Esophagus squamous epithelium (tissue), 5 donors: Measurements from ENCODE around the gene TBX15. TPM values are rescaled to one million over a fixed set of nuclear protein-coding genes. Genes with fewer than 3 reads are reported as not detected.

Source experiments
- DNase-seq: peaks from one replicate; lab custom pipeline; 2025; lab: John Stamatoyannopoulos, UW
- H3K27ac ChIP-seq, 4 donors: fragments of 200-600 bp; sonication (generic); one replicate each; pipeline ENCODE4 v1.5.1; 2016 to 2019; ENCODE audit warnings: mild to moderate bottlenecking in 1 of 4
- H3K27me3 ChIP-seq, 4 donors: fragments of 200-600 bp; sonication (generic); 1 replicate in 3 of 4; 2 replicates in 1 of 4; pipeline versions ENCODE4 v1.5.1 to v1.6.0; 2017 to 2021; ENCODE audit warnings: antibody characterized with exemption in 1 of 4
- H3K36me3 ChIP-seq, 3 donors: fragments of 200-600 bp; sonication (generic); one replicate each; pipeline ENCODE4 v1.5.1; 2016 to 2019
- H3K4me1 ChIP-seq, 3 donors: fragments of 200-600 bp; sonication (generic); one replicate each; pipeline ENCODE4 v1.5.1; 2017 to 2019
- H3K4me3 ChIP-seq, 4 donors: fragments of 200-600 bp; sonication (generic); 1 replicate in 3 of 4; 2 replicates in 1 of 4; pipeline ENCODE4 v1.5.1; 2016 to 2019; ENCODE audit warnings: mild to moderate bottlenecking in 2 of 4, moderate library complexity in 1 of 4
- H3K9me3 ChIP-seq, 3 donors: fragments of 200-600 bp; sonication (generic); one replicate each; pipeline ENCODE4 v1.5.1; 2016 to 2019
- POLR2A ChIP-seq, 4 donors: fragments of 450-650 bp; IDR thresholded peaks; one replicate each; pipeline ENCODE4 v1.6.1; 2017; ENCODE audit warnings: antibody characterized with exemption in 4 of 4, mild to moderate bottlenecking in 4 of 4, moderate library complexity in 3 of 4
- whole genome bisulfite sequencing, 2 donors: methylation state at CpG; one replicate each; pipeline ENCODE4 v1.1.5; 2018; 5-methylcytosine and 5-hydroxymethylcytosine counted together
- intact Hi-C: fragments of 100-400 bp; cut with DNase I; formaldehyde crosslinking; loops from one replicate; pipeline ENCODE4 v1.15.0; 2022
- total RNA-seq, 4 donors: library from RNA; depleted of rRNA; stranded (reverse); fragments of >200 nt; gene quantifications; one replicate each; pipeline ENCODE4 v1.1.0, GENCODE V29; 2016
- TF ChIP-seq, protein P1 (sequence below), 6 experiments: fragments of 450-650 bp in 4 of 6; fragments of 200-600 bp in 2 of 6; sonication (generic) in 2 of 6; IDR thresholded peaks; one replicate each; pipeline ENCODE4 v1.5.1; 2016 to 2019; ENCODE audit warnings: antibody characterized with exemption in 6 of 6, mild to moderate bottlenecking in 4 of 6, moderate library complexity in 4 of 6
- donor health status: DM: yes; HTN: yes; CAD: no.

The TBX15 gene
- total RNA-seq, 4 donors from 2014 or later: 0.15 to 0.19 TPM; not detected in 2

DNA sequence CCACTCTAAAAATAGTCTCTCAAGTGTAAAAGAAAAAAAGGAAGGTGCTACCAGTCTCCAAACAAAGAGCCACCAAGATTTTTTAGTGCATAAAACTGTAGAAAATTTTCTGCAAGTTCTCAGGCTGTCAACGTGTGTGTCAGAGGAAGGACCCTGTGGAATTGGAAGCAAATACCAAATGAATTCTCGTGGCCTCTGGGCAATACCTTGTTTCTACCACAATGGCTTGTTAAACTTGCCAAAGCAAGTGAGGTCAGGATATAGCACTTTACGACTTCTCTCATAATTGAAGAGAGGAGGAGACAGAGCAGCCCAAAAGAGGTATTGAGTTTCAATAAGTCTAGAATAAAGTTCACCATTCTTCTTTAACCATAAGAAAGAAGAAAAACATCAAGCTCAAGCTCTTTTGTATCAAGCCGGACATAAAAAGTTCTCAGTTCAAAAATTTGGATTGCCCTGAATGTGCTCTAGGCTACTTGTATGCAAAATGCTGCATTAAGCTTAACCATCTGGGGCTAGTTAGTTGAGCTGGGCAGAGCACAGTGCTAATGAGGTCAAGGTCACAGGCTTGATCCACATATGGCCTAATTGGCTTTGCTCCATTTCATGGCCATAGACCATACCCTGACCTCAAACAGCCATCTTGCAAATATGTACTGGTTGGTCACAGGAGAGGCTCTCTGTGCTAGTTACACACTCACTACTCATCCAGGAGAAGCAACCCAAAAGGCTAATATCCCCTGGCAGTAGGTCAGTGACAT, 60.5 kb downstream of the TBX15 start:
- Histone ChIP-seq H3K36me3 (no peaks in the 10 kb centered on the region), H3K9me3 (no peaks in the 10 kb centered on the region), H3K4me3 (no peak overlapping the region), H3K27me3 (peaks cover 0 to 67% (median 0%) of the 10 kb centered on the region in 4 donors), H3K27ac (no peak overlapping the region), H3K4me1 (no peaks in the 10 kb centered on the region)
- DNase-seq: no peak
- intact Hi-C loops: no loop called here
- 40 to 50% methylated on average over 4 of the region's 4 CpGs for WGBS, 2 donors
- TF ChIP-seq POLR2A (IDR thresholded peaks at IDR 0.05): no peak
- TF ChIP-seq, protein P1, sequence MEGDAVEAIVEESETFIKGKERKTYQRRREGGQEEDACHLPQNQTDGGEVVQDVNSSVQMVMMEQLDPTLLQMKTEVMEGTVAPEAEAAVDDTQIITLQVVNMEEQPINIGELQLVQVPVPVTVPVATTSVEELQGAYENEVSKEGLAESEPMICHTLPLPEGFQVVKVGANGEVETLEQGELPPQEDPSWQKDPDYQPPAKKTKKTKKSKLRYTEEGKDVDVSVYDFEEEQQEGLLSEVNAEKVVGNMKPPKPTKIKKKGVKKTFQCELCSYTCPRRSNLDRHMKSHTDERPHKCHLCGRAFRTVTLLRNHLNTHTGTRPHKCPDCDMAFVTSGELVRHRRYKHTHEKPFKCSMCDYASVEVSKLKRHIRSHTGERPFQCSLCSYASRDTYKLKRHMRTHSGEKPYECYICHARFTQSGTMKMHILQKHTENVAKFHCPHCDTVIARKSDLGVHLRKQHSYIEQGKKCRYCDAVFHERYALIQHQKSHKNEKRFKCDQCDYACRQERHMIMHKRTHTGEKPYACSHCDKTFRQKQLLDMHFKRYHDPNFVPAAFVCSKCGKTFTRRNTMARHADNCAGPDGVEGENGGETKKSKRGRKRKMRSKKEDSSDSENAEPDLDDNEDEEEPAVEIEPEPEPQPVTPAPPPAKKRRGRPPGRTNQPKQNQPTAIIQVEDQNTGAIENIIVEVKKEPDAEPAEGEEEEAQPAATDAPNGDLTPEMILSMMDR (IDR thresholded peaks at IDR 0.05): no peak

DNA sequence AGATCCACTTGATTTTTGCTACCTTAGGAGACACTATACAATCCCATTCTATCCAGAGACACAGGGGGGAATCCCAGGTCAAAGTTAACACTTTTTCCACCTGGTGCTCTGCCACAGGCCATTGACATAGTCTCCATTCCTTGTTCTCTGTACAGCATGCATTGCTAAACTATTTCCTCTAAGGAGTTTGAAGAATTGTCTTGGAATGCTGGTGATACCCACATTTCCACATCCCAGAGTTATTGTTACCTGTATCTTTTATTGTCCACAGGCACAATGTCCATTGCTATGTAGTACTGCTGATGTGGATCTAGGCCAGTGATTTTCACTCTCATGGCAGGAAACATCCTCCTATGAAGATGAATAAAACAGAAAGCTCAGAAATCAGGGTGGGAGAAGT, 61.9 kb downstream of the TBX15 start:
- TF ChIP-seq POLR2A (IDR thresholded peaks at IDR 0.05): no peak
- TF ChIP-seq, protein P1 (IDR thresholded peaks at IDR 0.05): no peak
- Histone ChIP-seq H3K36me3 (no peaks in the 10 kb centered on the region), H3K27me3 (peaks cover 0 to 65% (median 0%) of the 10 kb centered on the region in 4 donors), H3K27ac (no peak overlapping the region), H3K4me1 (no peaks in the 10 kb centered on the region), H3K4me3 (no peak overlapping the region), H3K9me3 (no peaks in the 10 kb centered on the region)
- intact Hi-C loops: no loop called here
- DNase-seq: no peak

DNA sequence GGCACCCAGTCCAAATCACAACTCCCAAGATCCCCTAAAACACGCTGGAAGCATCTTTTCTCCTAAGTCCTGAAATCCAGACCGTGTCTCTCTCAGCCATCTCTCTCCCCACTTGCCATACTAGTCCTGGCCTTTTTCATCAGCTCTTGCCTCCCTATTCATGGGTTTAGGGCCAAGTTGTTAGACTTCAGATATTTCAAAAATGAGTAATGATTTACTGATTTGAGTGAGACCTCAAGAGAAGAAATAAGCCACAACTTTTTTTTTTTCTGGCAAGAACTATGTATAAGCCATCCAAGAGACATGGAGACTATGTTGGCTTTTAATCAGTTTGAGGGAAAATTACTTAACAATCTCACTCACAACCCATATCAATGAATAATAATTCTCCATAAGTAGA, 62.5 kb downstream of the TBX15 start:
- no peak overlapping the region for H3K4me3 ChIP-seq
- no peaks in the 10 kb centered on the region for H3K4me1 ChIP-seq
- H3K27ac ChIP-seq: no peak overlapping the region
- no peak for DNase-seq
- H3K36me3 ChIP-seq: no peaks in the 10 kb centered on the region
- WGBS, 2 donors: 50 to 61% methylated on average over 2 of the region's 2 CpGs
- intact Hi-C loops: no loop called here
- no peaks in the 10 kb centered on the region for H3K9me3 ChIP-seq
- peaks cover 0 to 67% (median 1%) of the 10 kb centered on the region in 4 donors for H3K27me3 ChIP-seq
- no peak for TF ChIP-seq POLR2A (IDR thresholded peaks at IDR 0.05)
- TF ChIP-seq, protein P1 (IDR thresholded peaks at IDR 0.05): no peak

DNA sequence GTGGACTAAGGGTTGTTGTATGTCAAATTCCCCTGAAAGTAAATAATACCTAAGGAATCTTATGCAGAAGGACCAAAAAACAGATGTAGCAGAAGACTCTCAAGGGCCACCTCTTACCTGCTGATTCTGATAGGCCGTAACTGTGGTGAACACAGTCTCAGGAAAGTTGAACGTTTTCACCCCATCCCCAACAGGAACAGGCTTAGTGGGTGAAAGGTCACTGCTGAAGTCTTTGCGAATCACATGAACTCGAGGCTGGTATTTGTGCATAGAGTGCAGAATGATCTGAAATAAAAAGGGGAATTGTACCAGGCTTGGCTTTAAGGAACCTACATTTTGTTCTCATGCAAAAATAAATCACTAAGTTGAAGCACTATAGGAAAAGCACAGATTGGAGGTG, 64.8 kb downstream of the TBX15 start:
- Histone ChIP-seq H3K27ac (no peak overlapping the region), H3K4me1 (no peaks in the 10 kb centered on the region), H3K36me3 (no peaks in the 10 kb centered on the region), H3K4me3 (no peak overlapping the region), H3K9me3 (no peaks in the 10 kb centered on the region), H3K27me3 (peaks cover 0 to 86% (median 1%) of the 10 kb centered on the region in 4 donors)
- 44 to 62% methylated on average over 4 of the region's 4 CpGs for WGBS, 2 donors
- no peak for TF ChIP-seq POLR2A (IDR thresholded peaks at IDR 0.05)
- TF ChIP-seq, protein P1 (IDR thresholded peaks at IDR 0.05): no peak
- no peak for DNase-seq
- intact Hi-C loops: no loop called here

DNA sequence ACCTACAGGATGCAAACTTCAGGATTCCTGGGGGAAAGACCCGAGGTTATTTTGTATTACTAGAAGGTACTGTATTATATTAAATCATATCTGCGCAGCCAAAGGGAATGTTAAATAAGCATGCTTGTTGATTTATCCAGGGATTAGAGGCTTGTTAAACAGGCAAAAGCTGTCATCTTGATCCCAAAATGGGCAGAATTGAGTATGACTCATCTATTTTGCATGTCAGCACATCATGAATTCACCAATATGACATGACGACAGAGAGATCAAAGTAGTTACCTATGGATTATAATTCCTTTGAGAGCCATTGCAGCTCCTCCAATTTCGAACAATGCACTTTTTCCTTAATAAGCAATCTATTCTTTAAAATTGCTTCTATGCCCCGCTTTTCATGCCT, 66.1 kb downstream of the TBX15 start:
- H3K4me1 ChIP-seq: no peaks in the 10 kb centered on the region
- no peaks in the 10 kb centered on the region for H3K36me3 ChIP-seq
- WGBS, 2 donors: 29 to 32% methylated on average over 5 of the region's 5 CpGs
- H3K9me3 ChIP-seq: no peaks in the 10 kb centered on the region
- TF ChIP-seq, protein P1 (IDR thresholded peaks at IDR 0.05): no peak
- no peak for TF ChIP-seq POLR2A (IDR thresholded peaks at IDR 0.05)
- H3K4me3 ChIP-seq: no peak overlapping the region
- intact Hi-C loops: no loop called here
- no peak overlapping the region for H3K27ac ChIP-seq
- H3K27me3 ChIP-seq: peaks cover 0 to 92% (median 1%) of the 10 kb centered on the region in 4 donors
- DNase-seq: no peak
